COLO668 (cell line): ENCODE data around the gene NPAT.
"Not testable (repeated sequence)": the region's sequence is repeated elsewhere in the genome, so short reads cannot be mapped to it uniquely, and the experiment has no call there.

Experiments used
- DNase-seq: peaks from one replicate; lab custom pipeline; 2025; ENCODE audit not compliant: unreplicated experiment; lab: John Stamatoyannopoulos, UW

NPAT gene

GRCh38 chr11:108220721-108221336 lies 1.6 kb downstream of the NPAT start:
- DNase-seq, result no peak

DNA sequence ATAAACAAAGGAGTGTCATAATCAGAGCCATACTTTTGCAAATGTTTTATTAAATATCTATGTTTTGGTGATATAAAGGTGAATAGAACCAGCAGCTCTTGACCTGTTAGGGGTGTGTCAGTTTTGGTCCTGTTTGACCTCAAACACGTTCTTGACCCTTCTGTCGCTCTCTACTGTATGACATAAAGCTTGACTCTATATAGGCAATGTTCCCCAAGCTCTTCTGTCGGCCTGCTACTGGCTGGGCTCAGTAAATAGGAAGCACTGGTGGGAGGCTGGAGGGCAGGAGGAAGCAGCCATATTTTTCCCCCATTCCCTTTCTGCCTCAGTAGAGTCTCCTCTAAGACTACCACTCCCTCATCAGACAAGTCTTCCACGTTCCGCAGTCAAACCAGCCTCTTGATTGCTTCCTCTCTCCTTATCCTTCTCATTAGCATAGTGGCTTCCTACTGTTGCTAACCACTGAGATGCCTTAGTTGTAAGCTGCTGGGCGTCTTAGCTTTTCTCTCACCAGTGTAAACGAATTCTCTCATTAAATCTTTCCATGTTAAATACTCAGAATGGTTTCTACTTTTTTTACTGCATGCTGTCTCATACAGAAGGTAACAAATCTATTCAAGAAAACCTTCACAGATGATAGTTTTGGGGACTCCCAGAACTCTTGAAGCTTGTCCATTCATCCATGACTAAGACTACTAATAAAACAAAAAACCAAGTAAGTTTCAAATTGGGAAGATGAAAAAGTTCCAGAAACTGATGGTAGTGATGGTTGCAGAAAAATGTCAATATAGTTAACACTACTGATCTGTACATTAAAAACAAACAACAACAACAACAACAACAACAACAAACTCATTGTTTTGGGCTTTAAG lies 3.3 kb downstream of the NPAT start:
- no peak for DNase-seq

DNA sequence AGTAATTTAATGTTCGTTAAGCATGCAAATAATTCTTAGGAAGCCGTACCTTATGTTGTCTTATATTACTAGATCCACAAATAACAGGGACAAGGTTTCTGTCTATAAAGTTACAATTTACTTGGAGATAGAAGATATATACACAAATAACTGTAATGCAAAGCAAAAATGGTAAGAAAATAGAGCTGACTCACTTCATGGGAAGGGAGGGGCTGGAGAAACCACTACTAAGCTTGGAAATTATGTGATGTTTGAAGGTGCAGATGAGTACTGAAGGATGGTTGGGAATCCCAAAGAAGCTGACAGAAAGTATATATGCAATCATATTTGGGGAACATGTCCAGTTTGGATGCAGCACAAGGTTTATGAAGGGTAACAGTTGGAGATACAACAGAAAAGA lies 4.0 kb downstream of the NPAT start:
- no peak for DNase-seq

DNA sequence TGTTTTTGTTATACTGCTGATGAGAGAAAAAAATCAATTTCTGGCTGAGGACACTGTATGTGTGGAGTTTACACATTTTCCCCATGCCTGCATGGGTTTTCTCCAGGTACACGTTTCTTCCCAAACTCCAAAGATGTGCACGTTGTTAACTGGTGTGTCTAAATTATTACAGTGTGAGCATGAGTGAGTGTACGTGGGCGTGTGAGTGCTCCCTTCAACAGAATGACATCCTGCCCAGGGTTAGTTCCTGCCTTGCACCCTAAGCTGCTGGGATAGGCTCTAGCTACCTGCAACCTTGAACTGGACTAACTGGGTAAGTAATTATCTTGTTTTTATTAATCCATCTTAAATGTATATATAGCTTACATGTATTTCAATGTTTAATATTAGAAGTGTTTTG lies 5.5 kb downstream of the NPAT start:
- no peak for DNase-seq

DNA sequence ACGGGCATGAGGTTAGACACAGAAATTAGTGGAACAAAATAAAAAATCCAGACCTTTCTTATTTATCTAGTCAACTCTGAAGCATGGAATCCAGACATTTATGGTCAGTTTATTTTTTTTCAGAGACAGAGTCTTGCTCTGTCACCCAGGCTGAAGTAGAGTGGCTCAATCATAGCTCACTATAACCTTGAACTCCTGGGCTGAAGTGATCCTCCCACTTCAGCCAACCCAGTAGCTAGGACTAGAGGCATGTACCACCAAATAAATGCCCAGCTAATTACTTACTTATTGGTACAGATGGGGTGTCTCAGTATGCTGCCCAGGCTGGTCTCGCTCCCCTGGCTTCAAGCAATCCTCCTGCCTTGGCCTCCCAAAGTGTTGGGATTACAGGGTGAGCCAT lies 8.7 kb downstream of the NPAT start:
- DNase-seq, result no peak

GRCh38 chr11:108210441-108210840 lies 12.0 kb downstream of the NPAT start:
- DNase-seq, result no peak

DNA sequence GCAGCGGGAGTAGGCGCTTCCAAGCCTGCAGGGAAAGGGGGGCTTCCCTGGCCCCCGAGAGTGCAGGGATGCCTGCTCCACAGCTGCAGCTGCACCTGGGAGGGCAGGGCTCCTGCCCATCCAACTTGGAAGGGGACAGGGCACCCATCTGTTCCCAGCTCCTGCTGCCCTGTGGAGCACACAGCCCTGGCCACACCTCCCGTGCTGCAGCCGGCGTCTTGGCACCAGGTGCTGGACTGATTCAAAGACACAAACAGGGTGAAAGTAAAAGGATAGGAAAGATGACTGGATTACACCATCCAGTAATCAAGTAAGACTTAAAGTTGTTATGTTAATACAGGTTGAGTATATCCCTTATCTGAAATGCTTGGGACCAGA lies 14.8 kb downstream of the NPAT start:
- DNase-seq, result no peak

- DNase-seq, result no peak
Observed at GRCh38 chr11:108206969-108207682, 15.3 kb downstream of the NPAT start.

GRCh38 chr11:108206171-108206570 lies 16.3 kb downstream of the NPAT start:
- DNase-seq, result no peak

DNA sequence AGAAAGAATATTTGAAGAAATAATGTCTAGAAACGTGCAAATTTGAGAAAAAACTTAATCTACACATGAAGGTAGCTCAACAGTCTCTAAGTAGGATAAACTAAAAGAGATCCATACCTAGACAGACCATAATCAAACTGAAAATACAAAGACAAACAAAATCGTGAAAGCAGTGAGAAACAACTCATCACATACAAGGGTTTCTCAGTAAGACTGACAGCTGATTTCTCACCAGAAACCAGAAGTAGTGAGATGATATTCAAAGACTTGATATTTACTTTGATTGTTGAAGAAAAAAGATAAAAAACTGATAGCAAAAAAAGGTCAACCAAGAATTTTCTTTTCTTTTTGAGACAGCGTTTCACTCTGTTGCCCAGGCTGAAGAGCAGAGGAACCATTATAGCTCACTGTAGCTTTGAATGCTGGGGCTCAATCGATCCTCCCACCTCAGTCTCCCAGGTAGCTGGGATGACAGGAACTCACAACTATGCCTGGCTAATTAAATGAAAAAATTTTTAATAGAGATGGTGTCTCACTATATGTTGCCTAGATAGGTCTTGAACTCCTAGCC lies 17.4 kb downstream of the NPAT start:
- no peak for DNase-seq

DNA sequence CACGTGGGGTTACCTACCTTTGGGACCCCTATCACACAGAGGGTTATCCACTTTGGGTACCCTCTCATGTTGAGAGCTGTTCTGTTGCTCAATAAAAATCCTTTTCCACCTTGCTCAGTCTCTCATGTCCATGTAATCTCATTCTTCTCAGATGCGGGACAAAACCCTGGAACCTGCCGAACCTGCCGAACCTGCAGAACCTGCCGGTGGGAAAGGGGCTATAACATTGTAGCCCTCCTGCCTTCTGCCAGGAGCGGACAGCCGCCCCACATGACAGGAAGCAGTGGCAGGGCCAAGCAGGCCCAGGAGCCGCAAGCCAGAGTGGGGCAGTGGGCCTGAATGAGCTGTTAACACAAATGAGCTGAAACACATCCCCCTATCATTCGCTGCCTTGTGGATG lies 18.1 kb downstream of the NPAT start:
- DNase-seq, result no peak

DNA sequence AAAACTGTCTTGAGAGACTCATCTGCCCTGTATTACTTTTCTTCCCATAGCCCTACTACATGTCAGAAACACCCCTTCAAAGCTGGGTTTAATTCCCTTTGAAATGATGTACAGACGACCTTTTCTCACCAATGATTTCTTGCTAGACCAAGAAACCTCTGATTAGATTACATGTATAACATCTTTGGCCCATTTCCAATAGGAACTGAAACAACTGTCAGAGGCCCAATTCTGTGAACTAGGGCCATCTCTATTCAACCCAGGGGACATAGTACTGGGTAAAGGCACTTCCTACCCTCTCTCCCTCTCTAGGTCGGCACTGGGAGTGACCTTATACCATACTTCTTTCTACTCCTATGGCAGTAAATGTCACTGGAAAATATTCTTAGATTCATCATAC lies 19.4 kb downstream of the NPAT start:
- no peak for DNase-seq

DNA sequence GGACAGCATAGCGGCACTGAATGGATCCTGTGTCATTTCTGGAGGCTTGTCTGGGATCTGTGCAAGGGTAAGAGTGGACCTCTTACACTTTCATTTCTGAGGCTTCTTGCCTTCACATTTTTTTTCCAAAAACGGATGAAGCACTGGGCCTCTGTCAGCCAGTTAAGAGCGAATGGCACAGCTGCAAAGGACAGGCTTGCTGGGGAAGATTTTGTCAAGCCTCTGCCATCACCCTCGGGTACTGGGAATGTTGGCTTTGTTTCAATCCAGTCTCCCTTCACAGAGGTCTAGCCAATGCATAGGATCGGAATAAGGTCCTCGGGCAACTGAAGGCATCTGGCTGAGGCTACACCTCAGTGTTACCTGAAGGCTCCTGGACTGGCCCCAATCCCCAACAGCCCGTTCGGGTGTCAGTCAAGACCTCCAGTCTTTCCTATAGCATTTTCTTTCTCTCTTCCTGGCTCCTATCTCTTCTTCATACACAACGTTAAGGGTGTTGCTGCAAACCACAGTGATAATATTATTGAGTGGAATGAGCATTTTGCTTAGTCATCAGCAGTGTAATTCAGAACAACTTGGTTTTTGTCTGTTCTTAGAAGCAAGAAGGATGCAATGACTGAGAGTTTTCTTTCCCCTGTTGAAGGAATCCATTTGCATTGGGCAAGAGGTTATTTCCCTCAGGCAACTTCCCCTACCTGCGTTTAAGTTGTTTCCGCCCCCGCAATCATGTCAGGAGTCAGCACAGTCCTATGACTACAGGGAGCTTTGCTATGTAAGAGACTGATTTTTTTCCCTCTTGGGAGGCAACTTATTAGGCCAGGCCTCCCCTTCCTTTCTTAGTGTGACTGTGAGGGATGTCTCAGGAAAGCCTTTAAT lies 22.8 kb downstream of the NPAT start:
- no peak for DNase-seq

DNA sequence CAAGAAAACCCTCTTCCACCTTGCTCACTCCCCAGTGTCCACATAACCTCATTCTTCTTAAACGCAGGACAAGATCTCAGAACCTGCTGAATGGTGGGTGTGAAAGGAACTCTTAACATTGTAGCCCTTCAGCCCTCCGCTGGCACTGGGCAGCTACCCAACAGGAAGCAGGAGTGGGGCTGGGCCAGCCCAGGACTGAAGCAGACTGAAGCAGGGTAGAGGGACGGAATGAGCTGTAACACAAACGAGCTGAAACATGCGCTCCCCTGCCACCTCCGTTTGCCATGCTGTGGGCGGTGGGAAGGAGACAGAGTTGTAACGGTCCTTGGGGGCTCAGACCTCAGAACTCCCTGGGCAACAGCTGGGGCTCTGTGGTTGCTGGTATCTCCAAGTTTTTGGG lies 23.6 kb downstream of the NPAT start:
- DNase-seq, result no peak

- DNase-seq, result no peak
Observed at GRCh38 chr11:108197351-108197750, 25.1 kb downstream of the NPAT start.

DNA sequence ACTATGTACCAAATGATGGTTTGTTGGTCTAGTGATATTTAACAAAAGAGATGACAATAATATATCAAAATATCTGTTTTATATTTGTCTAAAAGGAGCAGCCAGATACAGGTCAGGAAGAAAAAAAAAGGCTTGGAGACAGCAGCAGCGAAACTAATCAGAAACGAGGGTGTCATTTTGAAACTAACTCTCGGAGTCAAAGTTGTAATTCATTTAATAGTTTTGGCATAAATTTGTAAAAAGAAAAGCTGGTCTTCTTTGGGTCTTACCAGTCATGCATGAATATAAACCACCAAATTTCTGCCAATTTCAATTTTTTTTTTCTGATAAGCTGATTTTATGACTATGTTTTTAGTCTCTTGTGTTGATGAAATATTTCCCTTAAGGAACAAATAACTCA lies 25.5 kb downstream of the NPAT start:
- DNase-seq, result no peak

- no peak for DNase-seq
Observed at GRCh38 chr11:108193725-108194124, 28.7 kb downstream of the NPAT start.

- DNase-seq, result no peak
Observed at GRCh38 chr11:108177570-108177969, 44.9 kb downstream of the NPAT start.

GRCh38 chr11:108170184-108170583 lies 52.3 kb downstream of the NPAT start:
- no peak for DNase-seq

- DNase-seq, result no peak
Observed at GRCh38 chr11:108167624-108168023, 54.8 kb downstream of the NPAT start.

DNA sequence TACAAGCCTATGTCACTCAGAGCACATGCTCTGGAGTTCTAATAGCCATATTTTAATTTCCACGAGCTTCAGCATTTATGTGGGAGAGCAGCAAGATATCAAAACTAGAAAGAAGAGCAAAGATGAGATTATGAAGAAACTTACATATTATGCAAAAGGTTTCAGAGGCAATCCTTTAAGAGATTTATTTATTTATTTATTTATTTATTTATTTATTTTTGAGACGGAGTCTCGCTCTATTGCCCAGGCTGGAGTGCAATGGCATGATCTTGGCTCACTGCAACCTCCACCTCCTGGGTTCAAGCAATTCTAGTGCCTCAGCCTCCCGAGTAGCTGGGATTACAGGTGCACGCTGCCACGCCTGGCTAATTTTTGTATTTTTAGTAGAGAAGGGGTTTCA lies 59.6 kb downstream of the NPAT start:
- DNase-seq, result not testable (repeated sequence)
